RPMI7951 (cell line): ENCODE results near the gene SCYL1. TPM values are rescaled to one million over a fixed set of nuclear protein-coding genes. Genes with fewer than 3 reads are reported as not detected.

ENCODE experiments used
- DNase-seq: peaks from one replicate; pipeline ENCODE4 v3.0.0-alpha.2; 2012; ENCODE audit warnings: low read depth
- total RNA-seq: library from RNA; depleted of rRNA; stranded (reverse); fragments of >200 nt; shearing (Covaris generic); gene quantifications from 2 replicates; pipeline ENCODE4 v1.2.3, GENCODE V29; 2014; rRNA removed

Gene SCYL1
- total RNA-seq, 1 experiment from 2014 or later: 65.7 TPM

DNA sequence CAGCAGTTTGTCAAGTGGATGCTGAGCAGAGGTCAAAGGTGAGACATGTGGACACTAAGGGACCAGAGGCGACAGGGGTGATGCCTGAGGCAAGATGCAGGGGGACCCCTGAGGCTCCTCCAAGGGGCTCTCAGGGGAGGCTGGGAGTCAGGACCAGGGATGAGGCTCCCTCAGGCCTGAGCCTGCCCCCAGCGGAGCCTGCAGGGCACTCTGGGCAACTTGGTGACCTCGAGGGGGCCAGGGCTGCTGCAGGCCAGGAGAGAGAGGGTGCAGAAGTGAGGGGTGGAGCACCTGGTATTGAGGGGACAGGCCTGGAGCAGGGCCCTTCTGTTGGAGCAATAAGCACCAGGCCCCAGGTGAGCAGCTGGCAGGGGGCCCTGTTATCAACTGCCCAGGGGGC, 57.0 kb downstream of the SCYL1 start:
- DNase-seq: no peak

DNA sequence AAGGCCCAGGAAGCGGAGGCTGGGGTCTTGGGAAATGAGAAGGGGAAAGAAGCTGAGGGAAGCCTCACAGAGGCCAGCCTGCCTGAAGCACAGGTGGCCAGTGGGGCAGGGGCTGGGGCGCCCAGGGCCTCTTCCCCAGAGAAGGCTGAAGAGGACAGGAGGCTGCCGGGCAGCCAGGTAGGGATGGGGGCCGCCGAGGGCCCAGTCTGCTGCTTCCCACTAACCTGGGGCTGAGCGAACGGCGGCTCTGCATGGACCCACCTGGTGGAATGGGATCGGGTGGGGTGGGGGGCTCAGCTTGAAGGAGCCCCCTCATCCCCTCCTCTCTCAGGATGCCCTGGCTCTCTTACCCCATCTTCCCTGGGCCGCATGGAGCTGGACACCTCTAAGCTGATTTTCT, 58.7 kb downstream of the SCYL1 start:
- no peak for DNase-seq

DNA sequence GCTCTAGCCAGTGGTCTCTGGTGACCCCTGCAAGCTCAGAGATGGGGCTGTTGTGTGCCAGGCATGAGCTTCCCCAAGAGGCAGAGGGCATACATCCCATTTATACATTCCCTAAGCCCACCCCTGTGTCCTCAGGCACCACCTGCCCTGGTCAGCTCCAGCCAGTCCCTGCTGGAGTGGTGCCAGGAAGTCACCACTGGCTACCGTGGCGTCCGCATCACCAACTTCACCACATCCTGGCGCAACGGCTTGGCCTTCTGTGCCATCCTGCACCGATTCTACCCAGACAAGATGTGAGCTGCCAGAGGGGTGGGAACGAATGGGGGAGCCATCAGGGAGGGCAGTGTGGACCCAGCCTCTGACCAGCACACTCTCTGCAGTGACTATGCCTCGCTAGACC, 59.2 kb downstream of the SCYL1 start:
- DNase-seq: no peak

DNA sequence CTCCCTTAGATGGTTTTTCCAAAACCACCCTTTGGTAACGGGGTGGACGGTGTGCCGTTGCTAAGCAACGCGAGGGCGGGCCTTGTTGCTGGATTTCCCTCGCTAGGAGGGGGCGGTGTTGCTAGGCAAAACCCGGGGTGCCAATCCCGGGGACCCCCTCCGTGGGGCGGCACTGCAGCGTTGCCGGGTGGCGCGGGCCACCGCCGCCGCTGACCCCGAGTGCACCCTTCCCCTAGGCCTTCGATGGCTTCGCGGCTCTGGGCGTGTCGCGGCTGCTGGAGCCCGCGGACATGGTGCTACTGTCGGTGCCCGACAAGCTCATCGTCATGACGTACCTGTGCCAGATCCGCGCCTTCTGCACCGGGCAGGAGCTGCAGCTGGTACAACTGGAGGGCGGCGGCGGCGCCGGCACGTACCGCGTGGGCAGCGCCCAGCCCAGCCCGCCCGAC, 59.9 kb downstream of the SCYL1 start:
- DNase-seq: no peak

DNA sequence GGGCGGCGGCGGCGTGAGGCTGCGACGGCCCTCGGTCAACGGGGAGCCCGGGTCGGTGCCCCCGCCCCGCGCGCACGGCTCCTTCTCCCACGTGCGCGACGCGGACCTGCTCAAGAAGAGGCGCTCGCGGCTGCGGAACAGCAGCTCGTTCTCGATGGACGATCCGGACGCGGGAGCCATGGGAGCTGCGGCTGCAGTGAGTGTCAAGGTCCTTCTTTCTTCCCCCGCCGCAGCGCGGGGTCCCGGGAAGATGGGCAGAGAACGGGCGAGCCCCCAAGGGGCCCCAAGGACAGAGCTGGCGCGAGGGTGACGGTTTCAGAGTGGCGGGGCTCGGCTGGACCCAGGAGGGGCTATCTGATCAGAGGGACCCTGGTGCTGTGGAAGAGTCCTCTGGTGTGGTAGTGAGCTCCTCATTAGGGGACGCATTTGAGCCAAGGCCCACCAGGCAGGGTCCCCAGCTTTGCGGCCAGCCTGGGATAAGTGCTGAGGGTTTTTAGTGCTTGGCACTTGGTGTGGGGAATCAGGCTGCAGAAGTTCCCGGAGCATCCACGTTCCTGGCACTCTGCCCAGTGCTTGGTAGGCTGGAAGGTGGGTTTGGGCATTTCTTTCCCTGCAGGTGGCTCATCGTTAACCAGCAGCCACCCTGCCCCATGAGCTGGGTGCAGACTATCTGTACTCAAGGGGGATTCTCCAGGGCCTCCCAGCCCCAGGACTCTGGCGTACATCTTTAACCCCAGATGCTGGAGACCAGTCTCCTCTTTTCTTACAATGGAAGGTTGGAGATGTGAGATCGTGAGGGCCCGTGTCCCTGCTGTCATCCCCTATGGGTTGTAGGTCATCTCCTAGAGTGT, 60.7 kb downstream of the SCYL1 start:
- no peak for DNase-seq

DNA sequence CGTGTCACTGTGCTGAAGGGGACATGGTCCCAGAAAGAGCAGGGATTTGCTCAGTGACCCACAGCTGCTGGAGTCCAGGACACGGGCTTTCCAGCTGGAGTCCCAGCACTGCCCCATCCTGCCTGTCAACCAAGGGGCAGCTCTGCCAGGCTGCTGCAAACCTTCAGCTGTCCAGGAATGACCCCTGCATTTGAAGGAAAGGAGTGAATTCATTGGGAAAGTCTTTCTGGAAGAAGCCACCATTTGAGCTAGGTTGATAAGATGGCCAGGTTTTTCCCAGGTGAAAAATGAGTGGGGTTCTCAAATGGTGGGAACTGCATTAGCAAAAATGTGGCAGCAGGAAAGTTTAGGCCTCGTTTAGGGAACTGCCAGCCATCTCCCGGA, 61.4 kb downstream of the SCYL1 start:
- no peak for DNase-seq

DNA sequence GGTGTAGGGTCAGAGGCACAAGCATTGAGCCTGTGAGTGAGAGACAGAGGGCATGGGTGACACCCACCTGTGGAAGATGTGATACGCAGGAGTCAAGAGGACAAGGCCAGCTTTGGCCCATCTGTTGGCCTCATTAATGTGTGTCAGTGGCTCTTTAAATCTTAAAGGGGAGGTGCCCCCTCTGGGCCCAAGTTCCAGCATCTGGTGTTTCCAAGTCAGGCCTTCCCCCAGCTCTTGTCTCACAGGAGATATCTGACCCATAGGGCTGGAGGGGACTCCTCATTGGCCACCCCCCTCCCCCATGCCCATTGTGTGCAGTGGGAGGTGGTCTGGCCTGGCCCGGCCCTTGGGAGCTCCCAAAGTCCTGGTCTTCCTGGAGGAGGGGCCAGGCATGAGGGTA, 61.8 kb downstream of the SCYL1 start:
- DNase-seq: peak; percentile 64

Other genes with a start within 250 kb of the SCYL1 start
- gene CDC42EP2, start 210.2 kb upstream of the SCYL1 start, total RNA-seq: 7.0 and 7.1 TPM in 2 replicates
- gene DPF2, start 191.2 kb upstream of the SCYL1 start, total RNA-seq: 41.5 and 58.9 TPM in 2 replicates
- gene TIGD3, start 170.3 kb upstream of the SCYL1 start, total RNA-seq: 0.20 and 0.24 TPM in 2 replicates
- 0.48 and 0.68 TPM in 2 replicates for gene SLC25A45, start 142.4 kb upstream of the SCYL1 start, total RNA-seq
- gene FRMD8, start 138.4 kb upstream of the SCYL1 start, total RNA-seq: 21.9 and 43.8 TPM in 2 replicates
- gene NEAT1, start 102.3 kb upstream of the SCYL1 start, total RNA-seq: 3.5 and 4.7 TPM in 2 replicates
- 481 and 510 TPM in 2 replicates for gene MALAT1, start 26.0 kb upstream of the SCYL1 start, total RNA-seq
- gene LTBP3, start 33.3 kb downstream of the SCYL1 start, total RNA-seq: 20.9 and 38.4 TPM in 2 replicates
- gene ZNRD2, start 45.4 kb downstream of the SCYL1 start, total RNA-seq: 87.7 and 98.0 TPM in 2 replicates
- gene FAM89B, start 47.5 kb downstream of the SCYL1 start, total RNA-seq: 36.9 and 43.1 TPM in 2 replicates
- gene EHBP1L1, start 51.0 kb downstream of the SCYL1 start, total RNA-seq: 22.8 and 47.8 TPM in 2 replicates
- not detected in 2 replicates for gene KCNK7, start 70.7 kb downstream of the SCYL1 start, total RNA-seq
- 11.8 and 24.2 TPM in 2 replicates for gene MAP3K11, start 89.1 kb downstream of the SCYL1 start, total RNA-seq
- 9.1 and 11.9 TPM in 2 replicates for gene PCNX3, start 90.7 kb downstream of the SCYL1 start, total RNA-seq
- 16.7 and 21.2 TPM in 2 replicates for gene SIPA1, start 113.0 kb downstream of the SCYL1 start, total RNA-seq
- 33.3 and 34.2 TPM in 2 replicates for gene RELA, start 137.8 kb downstream of the SCYL1 start, total RNA-seq
- 36.8 and 47.9 TPM in 2 replicates for gene KAT5, start 187.2 kb downstream of the SCYL1 start, total RNA-seq
- 38.3 and 54.8 TPM in 2 replicates for gene RNASEH2C, start 195.7 kb downstream of the SCYL1 start, total RNA-seq